Measurements from ENCODE around the gene LOC101059915.
"Not testable (repeated sequence)": the region's sequence is repeated elsewhere in the genome, so short reads cannot be mapped to it uniquely, and the experiment has no call there.

LOC101059915 gene

DNA sequence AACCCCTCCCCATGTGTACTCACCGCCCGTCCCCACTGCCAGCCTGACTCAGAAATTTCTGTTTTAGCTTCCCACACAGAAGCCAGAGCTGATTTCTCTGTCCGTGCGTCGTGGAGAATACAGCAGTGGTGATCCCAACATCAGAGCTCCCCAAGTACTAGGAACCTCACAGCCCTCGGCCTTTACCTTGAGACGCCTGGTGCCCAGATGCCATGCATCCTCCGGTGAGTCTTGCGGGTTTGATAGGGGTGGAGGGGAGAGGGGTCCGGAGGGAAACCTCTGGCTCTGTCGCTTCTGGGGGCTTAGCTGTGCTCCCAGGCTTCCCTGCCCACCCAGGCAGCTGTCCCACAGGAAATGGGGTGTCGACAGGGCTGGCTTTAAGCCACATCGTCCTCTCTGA, 2.1 kb downstream of the LOC101059915 start:
- no peak for DNase-seq (ENCODE audit: low read depth)
- H3K4me3 ChIP-seq (ENCODE audit: low read depth, low read length): no peak overlapping the region

DNA sequence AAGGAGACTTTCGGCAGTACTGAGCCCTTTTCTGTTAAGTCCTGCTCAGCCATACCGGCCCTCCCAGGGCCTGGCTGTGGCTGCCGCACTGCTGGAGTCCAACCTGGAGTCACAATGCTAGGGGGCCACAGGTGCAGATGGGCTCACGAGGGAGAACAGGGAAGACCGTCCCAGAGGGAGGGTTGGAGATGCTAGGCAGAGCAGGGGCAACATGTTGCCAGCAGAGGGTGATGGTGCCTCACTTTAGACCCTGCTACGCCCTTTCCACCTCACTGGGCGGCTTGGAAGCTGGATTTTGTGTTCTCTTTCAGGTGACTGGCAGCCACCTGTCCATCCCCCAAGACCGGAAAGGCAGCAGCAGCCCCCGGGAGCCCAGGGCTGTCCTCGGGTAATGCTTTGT, 2.6 kb downstream of the LOC101059915 start:
- H3K4me3 ChIP-seq (ENCODE audit: low read depth, low read length); DNase-seq (ENCODE audit: low read depth): not testable (repeated sequence)

DNA sequence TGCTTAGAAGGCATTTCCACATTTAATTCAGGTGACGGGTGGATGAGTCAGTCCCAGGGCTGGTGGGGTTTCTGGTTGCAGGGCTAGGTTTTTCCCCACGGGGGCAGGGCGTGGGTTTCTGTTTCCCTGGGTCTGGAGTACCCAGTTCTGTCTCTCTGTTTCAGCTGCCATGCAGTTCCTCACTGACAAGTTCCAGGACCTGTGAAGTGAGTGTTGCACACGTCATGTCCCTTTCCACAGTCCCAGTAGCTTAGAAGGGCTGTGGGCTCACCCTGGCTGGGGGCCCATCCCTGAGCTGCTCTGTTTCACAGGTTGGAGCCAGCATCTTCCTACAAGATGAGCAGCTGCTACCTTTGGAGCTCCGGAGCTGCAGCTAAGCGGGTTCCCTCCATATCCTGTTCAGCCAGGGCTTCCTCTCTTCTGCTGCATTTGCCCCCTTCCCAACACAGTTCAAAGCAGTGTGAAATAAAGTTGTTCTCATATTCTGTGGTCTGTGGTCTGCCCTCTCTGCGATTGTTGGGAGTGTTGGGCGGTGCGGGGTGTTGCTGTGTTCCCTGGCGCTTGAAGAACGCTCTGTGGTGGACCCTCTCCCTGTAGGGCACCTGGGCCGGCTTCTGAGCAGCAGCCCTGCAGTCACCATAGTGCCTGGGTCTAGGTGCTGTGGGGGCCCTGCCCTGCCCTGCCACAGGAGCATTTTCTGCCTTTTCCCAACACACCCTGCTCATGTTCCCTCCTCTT, 3.9 kb downstream of the LOC101059915 start:
- H3K4me3 ChIP-seq (ENCODE audit: low read depth, low read length): no peak overlapping the region
- no peak for DNase-seq (ENCODE audit: low read depth)

DNA sequence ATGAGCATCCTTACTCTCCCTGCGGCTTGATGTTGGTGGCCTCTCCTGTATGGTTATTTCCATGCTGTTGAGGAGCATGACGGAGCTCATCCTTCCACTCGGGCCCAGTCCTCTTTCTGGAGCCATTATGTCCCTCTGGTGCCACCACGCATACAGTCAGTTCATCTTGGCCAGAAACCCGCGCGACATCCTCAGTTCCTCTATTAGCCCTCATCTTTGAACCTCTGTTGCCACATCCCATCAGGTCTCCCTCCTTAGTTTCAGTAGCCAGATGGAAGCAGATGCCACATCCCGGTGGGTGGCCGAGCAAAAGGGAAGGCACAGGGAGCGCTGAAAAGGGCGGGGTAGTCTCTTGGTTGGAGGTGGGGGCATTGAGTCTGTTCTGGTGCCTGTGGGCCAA, 4.6 kb downstream of the LOC101059915 start:
- H3K4me3 ChIP-seq (ENCODE audit: low read depth, low read length): no peak overlapping the region
- no peak for DNase-seq (ENCODE audit: low read depth)

DNA sequence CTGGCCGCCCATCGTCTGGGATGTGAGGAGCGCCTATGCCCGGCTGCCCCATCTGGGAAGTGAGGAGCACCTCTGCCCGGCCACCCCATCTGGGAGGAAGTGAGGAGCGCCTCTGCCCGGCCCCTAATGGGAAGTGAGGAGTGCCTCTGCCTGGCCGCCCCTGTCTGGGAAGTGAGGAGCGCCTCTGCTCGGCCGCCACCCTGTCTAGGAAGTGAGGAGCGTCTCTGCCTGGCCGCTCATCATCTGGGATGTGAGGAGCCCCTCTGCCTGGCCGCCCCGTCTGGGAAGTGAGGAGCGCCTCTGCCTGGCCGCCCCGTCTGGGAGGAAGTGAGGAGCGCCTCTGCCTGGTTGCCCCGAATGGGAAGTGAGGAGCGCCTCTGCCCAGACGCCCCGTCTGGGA, 8.3 kb downstream of the LOC101059915 start:
- H3K4me3 ChIP-seq (ENCODE audit: low read depth, low read length); DNase-seq (ENCODE audit: low read depth): not testable (repeated sequence)

DNA sequence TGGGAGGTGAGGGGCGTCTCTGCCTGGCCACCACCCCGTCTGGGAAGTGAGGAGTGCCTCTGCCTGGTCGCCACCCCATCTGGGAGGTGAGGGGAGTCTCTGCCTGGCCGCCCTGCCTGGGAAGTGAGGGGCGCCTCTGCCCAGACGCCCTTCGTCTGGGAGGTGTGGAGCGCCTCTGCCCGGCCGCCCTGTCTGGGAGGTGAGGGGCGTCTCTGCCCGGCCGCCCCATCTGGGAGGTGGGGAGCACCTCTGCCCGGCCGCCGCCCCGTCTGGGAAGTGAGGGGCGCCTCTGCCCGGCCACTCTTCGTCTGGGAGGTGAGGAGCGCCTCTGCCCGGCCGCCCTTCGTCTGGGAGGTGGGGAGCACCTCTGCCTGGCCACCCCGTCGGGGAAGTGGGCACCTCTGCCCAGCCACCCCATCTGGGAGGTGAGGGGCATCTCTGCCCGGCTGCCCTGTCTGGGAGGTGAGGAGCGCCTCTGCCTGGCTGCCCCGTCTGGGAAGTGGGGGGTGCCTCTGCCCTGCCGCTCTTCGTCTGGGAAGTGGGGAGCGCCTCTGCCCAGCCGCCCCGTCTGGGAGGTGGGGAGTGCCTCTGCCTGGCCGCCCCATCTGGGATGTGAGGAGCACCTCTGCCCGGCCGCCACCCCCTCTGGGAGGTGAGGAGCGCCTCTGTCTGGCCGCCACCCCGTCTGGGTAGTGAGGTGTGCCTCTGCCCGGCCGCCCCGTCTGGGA, 8.9 kb downstream of the LOC101059915 start:
- H3K4me3 ChIP-seq (ENCODE audit: low read depth, low read length); DNase-seq (ENCODE audit: low read depth): not testable (repeated sequence)

DNA sequence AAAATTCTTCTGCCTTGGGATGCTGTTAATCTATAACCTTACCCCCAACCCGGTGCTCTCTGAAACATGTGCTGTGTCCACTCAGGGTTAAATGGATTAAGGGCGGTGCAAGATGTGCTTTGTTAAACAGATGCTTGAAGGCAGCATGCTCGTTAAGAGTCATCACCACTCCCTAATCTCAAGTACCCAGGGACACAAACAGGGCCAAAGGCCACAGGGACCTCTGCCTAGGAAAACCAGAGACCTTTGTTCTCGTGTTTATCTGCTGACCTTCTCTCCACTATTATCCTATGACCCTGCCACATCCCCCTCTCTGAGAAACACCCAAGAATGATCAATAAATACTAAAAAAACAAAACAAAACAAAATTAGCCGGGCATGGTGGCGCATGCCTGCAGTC, 9.8 kb downstream of the LOC101059915 start:
- DNase-seq (ENCODE audit: low read depth); H3K4me3 ChIP-seq (ENCODE audit: low read depth, low read length): not testable (repeated sequence)

DNA sequence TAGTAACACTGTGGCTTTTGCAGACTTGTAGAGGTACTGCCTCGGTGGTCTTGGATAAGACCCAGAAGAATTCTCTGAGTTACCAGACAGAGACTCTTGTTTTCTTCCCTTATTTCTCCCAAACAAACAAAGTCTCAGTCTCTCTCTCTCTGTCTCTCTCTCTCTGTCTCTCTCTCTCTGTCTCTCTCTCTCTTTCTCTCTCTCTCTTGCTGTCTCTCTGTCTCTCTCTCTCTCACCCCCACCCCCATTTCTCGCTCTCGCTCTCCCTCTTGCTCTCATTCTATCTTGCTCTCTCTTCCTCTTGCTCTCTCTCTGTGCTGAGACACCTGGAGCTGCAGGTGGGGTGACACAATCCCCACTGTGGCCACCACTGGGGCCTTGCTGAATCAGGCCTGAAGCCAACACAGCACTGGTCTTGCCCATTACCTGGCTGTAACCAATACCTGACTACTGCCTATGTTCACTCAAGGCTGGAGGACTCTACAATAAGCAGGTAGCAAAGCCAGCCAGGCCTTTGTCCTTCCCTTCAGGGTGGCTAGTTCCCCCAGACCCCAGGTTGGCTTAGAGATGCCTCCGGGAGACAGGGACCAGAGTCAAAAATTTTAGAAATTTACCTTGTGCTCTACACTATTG, 12.3 kb downstream of the LOC101059915 start:
- no peak overlapping the region for H3K4me3 ChIP-seq (ENCODE audit: low read depth, low read length)
- no peak for DNase-seq (ENCODE audit: low read depth)

DNA sequence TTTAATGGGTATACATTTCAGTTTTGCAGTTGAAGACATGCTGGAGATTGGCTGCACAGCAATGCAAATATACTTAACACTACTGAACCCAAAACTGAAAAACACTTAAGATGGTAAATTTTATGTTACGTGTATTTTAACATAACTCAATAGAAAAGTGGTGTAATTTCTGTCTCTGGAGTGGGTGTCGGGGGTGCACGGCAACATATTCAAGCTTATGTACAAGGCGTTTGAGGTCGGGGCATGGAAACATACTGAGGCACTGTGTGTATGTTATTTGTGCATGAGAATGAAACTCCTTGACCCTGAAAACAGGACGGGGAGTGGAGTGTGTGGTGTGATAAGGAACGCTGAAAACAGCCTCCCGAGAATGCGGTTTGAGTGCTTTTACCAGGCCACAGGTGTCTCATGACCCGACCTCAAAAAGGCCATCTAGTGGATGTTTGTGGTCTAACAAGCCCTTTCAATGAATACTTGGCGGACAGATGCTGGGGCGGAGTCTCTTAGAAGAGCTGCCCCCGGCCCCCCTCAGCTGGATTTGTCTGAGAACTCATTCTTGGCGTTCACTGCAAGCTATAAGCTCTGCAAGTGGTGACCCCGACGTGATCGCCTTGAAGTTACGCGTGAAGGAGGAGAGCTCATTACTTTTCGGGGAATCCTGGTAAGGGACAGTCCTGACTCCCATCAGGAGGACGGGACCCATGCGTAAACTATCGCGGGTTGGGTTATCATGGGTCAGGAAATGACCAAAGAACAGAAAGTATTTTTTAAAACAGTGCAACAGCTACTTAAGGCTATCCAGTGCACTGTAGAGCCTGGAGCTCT, 29.5 kb downstream of the LOC101059915 start:
- not testable (repeated sequence) for DNase-seq (ENCODE audit: low read depth); H3K4me3 ChIP-seq (ENCODE audit: low read depth, low read length)

DNA sequence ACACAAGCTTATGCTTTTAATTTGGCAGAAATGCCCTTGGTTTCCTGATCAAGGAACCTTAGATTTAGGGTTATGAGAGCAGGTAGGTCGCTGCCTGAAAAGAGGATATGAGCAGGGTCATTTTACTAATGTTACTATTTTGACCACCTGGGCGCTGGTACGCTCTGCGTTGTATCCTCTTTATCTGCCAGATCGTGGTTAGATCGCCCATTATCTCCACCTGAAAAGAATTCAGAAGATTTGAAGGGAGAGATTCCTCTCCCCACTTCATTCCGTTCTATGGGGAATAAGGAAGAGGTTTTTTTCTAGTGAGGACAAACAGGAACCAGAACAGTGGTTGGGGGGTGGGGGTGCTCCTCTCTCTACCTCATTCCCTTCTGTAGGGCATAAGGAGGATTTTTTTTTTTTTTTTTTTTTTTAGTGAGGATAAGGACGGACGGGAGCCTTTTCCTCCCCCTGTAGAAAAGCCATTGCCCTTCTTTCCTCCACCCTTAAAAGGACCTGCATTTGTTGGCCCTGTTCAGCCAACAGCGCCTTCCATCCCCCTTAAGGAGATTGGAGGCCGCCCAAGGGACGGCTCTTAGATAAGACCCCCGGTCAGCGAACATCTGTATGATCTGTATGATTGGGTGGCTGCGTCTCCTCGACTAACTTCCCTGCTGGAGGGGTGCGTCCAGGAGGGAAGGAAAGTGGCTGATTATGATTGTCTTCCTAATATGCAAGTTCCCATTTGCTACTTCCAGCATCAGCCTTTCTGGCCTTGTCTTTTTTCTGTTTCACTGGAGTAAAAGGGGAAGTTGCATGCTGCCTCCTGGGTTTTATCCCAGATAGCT, 30.3 kb downstream of the LOC101059915 start:
- DNase-seq (ENCODE audit: low read depth); H3K4me3 ChIP-seq (ENCODE audit: low read depth, low read length): not testable (repeated sequence)

DNA sequence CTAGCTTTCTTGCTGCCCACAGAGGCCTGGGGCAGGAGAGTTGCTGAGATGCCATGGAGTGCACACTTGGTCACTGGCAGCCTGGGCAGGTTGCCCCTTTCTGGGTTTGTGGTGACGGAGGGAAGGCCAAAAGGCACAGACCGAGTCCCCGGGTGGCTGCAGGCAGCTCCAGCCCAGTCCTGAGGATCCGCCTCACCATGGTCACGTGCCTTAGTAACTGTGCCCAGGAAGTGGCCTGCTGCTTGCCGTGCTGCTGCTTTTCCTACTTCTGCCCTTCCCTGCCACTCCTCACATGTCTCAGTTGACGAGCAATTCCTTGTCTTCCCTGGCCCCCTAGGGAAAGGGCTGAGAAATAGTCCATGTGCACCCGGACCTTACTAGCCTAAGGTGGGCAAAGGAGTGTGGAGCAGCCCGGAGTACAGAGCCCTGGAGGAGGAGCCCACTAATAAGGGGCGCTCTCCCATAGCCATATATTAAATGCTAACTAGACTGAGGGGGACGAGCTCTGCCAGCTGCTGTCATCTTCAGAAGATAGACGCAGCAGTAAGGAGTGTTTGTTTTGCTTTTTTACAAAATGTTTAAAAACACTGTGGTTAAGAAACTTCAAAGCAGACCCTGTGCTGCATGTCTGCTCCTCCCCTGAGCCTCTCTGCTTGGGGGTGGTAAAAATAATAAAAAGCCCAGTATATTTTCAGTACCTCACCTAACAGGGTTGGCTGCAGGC, 31.1 kb downstream of the LOC101059915 start:
- not testable (repeated sequence) for DNase-seq (ENCODE audit: low read depth)

DNA sequence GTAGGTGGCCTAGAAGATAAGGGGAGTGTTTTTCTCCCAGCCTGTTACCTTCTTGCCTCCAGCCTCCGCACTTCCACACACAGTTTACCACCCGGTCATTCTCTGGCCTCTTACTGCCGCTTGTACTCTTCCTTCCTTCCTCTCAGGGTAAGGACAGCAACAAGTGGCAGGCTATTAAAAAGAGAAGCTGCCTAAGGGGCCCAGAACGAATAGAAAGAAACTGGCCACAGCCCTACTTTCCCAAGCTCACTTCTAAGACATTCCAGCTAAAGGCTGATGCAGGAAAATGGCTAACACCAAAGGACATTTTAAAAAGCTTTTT, 31.6 kb downstream of the LOC101059915 start:
- not testable (repeated sequence) for H3K4me3 ChIP-seq (ENCODE audit: low read depth, low read length); DNase-seq (ENCODE audit: low read depth)

More for the DNA sequence above, 31.1 kb downstream of the LOC101059915 start:
- H3K4me3 ChIP-seq (ENCODE audit: low read depth, low read length): not testable (repeated sequence)

DNA sequence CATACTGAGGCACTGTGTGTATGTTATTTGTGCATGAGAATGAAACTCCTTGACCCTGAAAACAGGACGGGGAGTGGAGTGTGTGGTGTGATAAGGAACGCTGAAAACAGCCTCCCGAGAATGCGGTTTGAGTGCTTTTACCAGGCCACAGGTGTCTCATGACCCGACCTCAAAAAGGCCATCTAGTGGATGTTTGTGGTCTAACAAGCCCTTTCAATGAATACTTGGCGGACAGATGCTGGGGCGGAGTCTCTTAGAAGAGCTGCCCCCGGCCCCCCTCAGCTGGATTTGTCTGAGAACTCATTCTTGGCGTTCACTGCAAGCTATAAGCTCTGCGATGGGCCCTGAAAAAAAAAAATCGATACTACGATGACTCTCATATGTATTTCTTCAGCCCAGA, 35.5 kb downstream of the LOC101059915 start:
- DNase-seq (ENCODE audit: low read depth); H3K4me3 ChIP-seq (ENCODE audit: low read depth, low read length): not testable (repeated sequence)

DNA sequence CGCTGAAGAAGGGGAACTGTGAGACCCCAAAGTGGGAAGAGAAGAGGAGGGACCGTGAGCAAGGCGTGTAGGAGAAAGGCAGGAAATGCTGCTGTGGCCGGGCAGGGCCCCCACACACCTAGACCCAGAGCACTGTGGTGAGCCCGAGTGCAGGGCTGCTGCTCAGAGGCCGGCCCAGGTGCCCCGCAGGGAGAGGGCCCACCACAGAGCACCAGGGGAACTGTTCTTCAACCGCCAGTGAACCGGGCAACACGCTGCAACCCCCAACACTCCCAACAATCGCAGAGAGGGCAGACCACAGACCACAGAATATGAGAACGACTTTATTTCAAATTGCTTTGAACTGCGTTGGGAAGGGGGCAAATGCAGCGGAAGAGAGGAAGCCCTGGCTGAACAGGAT, 46.7 kb downstream of the LOC101059915 start:
- DNase-seq (ENCODE audit: low read depth); H3K4me3 ChIP-seq (ENCODE audit: low read depth, low read length): not testable (repeated sequence)

DNA sequence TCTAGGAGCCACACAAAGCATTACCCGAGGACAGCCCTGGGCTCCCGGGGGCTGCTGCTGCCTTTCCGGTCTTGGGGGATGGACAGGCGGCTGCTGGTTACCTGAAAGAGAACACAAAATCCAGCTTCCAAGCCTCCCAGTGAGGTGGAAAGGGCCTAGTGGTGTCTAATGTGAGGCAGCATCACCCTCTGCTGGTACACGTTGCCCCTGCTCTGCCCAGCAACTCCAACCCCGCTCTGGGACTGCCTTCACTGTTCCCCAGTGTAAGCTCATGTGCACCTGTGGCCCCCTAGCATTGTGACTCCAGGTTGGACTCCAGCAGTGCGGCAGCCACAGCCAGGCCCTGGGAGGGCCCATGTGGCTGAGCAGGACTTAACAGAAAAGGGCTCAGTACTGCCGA, 48.2 kb downstream of the LOC101059915 start:
- not testable (repeated sequence) for H3K4me3 ChIP-seq (ENCODE audit: low read depth, low read length); DNase-seq (ENCODE audit: low read depth)

DNA sequence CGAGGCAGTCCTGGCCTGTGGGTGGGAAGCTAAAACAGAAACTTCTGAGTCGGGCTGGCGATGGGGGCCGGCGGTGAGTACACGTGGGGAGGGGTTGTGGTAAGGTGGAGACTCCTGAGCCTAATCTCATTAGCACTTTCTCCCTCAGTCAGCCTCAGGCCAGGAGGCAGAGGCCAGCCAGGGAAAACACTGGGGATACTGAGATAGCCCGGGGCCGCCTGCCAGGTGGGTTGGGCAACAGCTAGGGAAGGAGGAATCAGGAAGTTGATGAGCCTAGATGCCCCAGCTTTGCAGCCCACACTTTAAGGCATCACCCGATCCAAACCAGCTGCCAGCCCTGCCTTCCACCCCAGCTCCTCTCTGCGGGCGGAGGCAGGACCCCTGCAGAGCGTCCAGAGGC, 49.0 kb downstream of the LOC101059915 start:
- not testable (repeated sequence) for H3K4me3 ChIP-seq (ENCODE audit: low read depth, low read length); DNase-seq (ENCODE audit: low read depth)

DNA sequence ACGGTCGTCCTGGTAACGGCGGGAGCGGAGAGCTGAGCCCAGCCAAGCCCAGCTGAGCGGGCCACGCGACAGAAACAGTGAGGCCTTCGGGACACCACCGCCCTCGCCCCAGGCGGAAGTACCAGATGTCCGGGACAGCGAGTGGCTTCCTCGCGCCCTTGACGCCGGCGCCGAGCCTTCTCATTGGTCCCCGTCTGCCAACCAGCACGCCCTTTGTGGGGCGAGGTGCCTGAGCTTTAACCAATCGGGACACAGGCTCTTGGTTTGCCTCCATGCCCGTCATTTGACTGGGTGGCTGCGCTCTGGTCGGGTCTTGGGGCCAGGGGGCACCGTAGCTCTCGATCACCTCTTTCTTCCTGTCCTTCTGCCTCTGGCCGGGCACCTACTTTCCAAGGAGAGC, 50.8 kb downstream of the LOC101059915 start, which contains the start of gene CXorf49:
CXorf49 (minus strand) TSS at position 101 of the 400 bp plus-strand sequence. CDS start 134 bp downstream, outside the sequence.
- DNase-seq (ENCODE audit: low read depth); H3K4me3 ChIP-seq (ENCODE audit: low read depth, low read length): not testable (repeated sequence)

DNA sequence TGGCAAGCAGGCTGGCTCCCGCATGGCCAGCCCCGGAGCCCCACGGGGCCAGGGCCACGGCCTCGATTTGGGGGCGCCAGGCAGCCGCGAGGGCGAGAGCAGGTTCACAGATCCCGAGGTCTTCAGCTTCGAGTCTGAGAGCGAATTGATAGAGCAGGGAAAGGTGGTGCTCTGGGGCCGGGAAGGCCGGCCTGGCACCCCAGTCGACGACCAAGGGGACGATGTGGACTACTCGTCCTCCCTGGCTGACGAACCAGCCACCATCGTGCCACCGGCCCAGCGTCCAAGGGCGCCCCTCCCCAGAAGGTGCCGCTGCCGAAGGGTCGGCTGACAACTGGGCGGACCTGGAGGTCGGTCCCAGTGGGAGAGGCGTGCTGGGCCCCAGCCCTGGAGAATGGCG, 51.8 kb downstream of the LOC101059915 start:
- not testable (repeated sequence) for H3K4me3 ChIP-seq (ENCODE audit: low read depth, low read length); DNase-seq (ENCODE audit: low read depth)
